Dedifferentiated amniotic fluid mesenchymal stem cell (primary cell): ENCODE measurements around the gene SCAI.
"Not testable (repeated sequence)": the region's sequence is repeated elsewhere in the genome, so short reads cannot be mapped to it uniquely, and the experiment has no call there.

Experiments used
- DNase-seq: peaks from one replicate; pipeline ENCODE4 v3.0.0-alpha.2; 2016; ENCODE audit errors: extremely low spot score

SCAI gene

DNA sequence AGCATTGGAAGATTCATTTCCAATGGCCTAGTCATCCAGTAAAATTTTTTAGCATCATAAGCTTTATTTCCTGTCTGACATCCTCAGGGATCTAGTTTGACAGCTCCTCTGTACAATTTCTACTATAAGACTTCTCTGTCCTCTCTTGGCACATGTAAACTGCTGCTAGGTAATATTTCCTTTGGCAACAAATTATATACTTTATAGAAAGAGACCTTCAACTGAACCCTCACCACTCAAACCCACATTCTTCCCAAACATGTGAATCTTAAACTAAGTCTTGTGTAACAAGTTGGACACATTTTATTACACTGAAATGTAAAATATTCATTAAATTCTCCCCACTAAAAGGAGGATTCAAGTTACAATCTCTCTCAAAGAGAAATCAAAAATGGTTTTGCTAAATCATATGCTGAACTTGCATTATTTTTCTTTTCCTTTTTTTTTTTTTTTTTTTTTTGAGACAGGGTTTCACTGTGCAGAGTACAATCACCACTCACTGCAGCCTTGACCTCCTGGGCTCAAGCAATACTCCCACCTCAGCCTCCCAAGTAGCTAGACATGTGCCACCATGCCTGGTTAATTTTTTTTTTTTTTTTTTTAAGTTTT lies 36.9 kb downstream of the SCAI start:
- DNase-seq = peak; percentile 73

- DNase-seq = no peak
These were observed 39.4 kb downstream of the SCAI start for GRCh38 chr9:125103770-125104460.

- no peak for DNase-seq
These were observed 40.3 kb downstream of the SCAI start for GRCh38 chr9:125103021-125103420.

DNA sequence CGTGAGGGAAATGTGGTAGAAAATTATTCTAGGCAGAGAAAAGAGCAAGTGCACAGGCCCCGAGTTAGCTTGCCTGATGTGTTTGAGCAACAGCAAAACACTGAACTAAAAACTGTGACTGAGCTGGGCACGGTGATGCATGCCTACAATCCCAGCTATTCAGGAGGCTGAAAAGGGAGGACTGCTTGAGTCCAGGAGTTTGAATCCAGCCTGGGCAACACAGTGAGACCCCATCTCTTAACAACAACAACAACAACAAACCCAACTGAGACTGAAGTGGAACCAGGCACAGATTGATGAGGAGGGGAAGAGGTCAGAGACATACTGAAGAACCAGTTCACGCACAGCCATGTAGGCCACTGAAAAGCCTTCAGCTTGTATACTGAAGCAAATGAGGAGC lies 42.5 kb downstream of the SCAI start:
- DNase-seq = no peak

DNA sequence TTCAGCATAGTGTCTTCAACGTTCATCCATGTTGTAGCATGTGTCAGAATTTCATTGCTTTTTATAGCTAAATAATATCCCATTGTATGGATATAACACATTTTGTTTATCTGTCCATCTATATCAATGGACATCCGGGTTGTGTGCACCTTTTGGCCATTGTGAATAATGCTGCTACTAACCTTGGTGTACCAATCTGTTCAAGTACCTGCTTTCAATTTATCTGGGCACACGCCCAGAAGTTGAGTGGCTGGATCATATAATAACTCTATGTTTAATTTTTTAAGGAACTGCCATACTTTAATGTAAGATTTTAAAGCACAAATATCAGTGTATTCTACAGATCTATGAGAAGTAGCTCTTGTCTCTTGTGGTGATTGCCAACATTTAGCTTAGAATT lies 43.5 kb downstream of the SCAI start:
- no peak for DNase-seq

- DNase-seq = no peak
These were observed 47.4 kb downstream of the SCAI start for GRCh38 chr9:125095821-125096443.

GRCh38 chr9:125091121-125091520 lies 52.2 kb downstream of the SCAI start:
- no peak for DNase-seq

GRCh38 chr9:125089331-125089730 lies 54.0 kb downstream of the SCAI start:
- no peak for DNase-seq

DNA sequence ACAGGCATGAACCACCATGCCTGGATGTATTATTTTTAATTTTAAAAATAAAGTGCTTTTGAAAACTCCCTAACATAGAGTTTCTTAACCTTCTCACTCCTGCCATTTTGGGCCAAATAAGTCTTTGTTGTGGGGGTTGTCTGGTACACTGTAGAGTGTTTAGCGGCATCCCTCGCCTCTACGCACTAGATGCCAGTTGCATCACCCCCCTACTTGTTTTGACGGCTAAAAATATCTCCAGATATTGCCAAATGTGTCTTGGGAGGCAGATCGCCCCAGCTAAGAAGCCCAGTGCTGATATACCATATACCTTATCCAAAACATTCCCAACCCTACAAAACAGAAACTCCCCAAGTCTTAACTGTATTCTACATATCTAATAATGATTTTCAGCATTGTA lies 54.6 kb downstream of the SCAI start:
- DNase-seq = no peak

DNA sequence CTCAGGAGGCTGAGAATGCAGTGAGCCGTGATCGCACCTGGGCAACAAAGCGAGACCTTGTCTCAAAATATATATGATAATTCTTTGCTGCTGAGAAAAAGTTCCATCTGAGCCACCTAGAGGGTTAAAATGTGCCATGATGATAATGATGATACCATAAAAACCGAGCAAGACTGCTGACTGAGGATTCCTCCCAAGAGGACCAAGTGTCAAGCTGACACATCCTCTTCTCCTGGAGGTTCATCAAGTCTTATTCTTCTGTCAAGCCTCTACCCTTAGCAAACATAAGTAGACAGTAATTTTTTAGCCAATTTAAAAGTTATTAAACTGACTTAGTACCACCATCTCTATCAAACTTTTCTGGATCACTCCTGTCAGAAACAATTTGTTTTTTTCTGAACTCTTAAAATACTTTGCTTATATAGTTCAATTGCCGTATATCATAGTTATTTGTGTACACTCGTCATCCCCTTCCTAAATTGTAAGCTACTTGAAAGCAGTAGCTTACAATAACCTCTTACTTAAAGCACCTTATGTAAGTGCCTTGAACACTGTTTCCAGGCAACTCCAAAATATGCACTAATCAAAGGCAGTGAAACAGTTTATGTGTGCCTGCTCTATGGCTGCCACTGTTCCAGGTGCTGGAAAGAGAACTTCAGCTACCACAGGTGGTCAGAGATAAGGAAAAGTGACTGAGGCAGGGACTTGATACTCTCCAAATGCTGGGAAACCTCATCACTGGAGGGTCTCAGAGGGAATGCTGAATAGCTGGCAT lies 57.4 kb downstream of the SCAI start:
- no peak for DNase-seq

DNA sequence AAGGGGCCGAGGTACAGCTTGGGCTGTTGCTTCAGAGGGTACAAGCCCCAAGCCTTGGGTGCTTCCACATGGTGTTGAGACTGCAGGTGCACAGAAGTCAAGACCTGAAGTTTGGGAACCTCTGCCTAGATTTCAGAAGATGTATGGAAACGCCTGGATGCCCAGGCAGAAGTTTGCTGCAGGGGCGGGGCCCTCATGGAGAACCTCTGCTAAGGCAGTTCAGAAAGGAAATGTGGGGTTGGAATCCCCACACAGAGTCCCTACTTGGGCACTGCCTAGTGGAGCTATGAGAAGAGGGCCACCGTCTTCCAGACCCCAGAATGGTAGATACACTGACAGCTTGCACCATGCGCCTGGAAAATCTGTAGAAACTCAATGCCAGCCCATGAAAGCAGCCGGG lies 61.1 kb downstream of the SCAI start:
- DNase-seq = not testable (repeated sequence)

DNA sequence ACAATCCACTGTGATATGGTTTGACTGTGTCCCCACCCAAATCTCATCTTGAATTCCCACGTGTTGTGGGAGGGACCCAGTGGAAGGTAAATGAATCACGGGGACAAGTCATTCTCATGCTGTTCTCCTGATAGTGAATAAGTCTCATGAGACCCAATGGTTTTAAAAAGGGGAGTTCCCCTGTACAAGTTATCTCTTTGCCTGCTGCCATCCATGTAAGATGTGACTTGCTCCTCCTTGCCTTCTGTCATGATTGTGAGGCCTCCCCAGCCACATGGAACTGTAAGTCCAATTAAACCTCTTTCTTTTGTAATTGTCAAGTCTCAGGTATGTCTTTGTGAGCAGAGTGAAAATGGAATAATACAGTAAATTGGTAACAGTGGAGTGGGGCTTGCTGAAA lies 62.5 kb downstream of the SCAI start:
- not testable (repeated sequence) for DNase-seq

GRCh38 chr9:125079931-125080330 lies 63.4 kb downstream of the SCAI start:
- DNase-seq = no peak

DNA sequence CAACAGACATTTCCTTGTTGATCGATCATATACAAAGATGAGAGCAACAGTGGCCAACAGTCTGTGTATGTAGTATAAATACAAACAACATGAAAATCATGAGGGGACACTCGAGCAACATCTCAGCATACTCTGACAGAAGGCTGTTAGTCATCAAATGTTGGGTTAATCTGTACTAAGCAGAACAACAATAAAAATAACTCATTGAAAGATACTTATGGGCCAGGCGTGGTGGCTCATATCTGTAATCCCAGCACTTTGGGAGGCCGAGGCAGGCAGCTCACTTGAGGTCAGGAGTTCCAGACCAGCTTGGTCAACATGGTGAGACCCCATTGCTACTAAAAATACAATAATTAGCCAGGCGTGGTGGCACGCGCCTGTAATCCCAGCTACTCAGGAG lies 67.3 kb downstream of the SCAI start:
- DNase-seq = no peak

DNA sequence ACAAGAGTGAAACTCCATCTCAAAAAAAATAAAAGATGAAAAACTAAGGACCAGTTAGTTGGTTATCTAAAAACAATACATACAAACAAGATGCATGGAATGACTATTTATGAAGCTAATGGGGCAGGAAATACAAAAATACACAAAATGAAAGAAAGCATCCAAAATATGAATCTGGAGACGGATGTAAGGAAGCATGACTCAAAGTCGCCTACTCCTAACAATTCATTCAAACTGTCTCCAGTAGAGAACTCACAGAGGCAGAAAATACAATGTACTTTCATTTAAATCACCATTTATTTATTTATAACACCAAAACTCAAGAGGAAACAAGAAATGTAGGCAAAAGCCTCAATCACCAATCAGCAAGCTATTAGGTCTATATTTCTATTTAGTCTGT lies 68.4 kb downstream of the SCAI start:
- DNase-seq = peak; percentile 16

DNA sequence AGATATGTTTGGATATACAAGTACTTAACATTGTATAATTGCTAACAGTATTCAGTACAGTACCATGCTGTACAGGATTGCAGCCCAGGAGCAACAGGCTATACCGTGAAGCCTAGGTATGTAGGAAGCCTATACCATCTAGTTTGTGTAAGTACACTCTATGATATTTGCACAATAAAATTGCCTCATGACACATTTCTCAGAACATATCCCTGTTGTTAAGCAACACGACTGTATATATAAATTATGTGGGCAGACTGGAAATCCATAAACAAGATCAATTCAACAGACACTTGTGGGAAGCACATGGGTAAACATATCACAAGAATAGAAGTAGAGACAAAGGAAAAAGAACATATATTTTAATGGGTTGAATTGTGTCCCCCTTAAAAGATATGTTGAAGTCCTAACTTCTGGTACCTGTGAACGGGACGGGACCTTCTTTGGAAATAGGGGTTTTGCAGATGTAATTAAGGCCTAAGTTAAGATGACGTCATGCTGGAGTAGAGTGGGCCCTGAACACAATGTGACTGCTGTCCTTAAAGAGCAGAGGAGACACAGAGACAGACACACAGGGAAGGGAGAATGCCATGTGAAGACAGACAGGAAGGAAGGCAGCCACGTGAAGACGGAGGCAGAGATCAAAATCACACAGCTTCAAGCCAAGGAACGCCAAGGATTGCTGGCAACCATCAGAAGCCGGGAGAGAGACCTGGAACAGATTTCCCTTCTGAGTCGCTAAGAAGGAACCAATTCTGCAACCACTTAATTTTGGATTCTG lies 76.3 kb downstream of the SCAI start:
- DNase-seq = no peak

GRCh38 chr9:125061391-125061790 lies 81.9 kb downstream of the SCAI start:
- no peak for DNase-seq

- DNase-seq = no peak
These were observed 93.9 kb downstream of the SCAI start for GRCh38 chr9:125049212-125050049.

GRCh38 chr9:125043631-125044030 lies 99.7 kb downstream of the SCAI start:
- DNase-seq = no peak

DNA sequence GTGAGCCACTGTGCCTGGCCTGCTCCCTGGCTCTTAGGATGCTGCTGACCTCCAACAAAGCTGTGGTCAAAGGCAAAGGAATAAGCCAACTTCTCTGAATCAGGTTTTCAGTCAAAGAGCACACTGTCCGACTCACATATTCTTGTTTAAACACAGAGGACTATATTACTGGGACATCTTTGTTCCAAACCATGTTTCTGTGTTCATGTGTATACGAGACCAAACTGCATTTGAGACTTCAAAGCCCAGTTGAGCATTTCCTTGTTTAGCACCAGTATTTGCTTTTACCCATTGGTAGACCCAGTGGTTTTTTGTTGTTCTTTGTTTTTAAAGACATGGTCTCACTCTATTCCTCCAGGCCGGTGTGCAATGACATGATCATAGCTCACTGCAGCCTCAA lies 100.2 kb downstream of the SCAI start:
- DNase-seq = no peak

DNA sequence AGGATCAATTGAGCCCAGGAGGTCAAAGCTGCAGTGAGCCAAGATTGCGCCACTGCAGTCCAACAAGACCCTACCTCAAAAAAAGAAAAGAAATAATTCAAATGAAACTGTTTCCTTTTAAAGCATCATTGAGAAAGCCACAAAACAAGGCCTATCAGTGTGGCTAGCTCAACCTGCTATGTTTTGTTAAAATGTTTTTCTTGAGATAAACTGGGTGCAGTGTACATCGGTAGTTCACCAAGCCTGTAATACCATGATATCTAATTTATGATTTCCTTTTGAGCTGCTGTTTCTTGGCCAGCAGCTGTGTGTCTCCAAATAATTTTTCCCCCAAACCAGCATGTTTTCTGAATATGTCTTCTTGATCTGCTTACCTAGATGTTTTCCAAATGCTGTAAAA lies 105.2 kb downstream of the SCAI start:
- DNase-seq = no peak
